Endometrium (tissue), 2 donors: Measurements from ENCODE around the gene ZNF521.
A peak's percentile ranks its signal among the peaks of the same experiment; 100 is the strongest.
"Not testable (repeated sequence)": the region's sequence is repeated elsewhere in the genome, so short reads cannot be mapped to it uniquely, and the experiment has no call there.

Experiments used
- FAIRE-seq: peaks from 2 replicates; lab custom pipeline; 2012; peaks lifted over from hg19 to GRCh38; lab: Jason Lieb, UNC
- donor health status: control.
- donor health status: control.

Gene ZNF521

DNA sequence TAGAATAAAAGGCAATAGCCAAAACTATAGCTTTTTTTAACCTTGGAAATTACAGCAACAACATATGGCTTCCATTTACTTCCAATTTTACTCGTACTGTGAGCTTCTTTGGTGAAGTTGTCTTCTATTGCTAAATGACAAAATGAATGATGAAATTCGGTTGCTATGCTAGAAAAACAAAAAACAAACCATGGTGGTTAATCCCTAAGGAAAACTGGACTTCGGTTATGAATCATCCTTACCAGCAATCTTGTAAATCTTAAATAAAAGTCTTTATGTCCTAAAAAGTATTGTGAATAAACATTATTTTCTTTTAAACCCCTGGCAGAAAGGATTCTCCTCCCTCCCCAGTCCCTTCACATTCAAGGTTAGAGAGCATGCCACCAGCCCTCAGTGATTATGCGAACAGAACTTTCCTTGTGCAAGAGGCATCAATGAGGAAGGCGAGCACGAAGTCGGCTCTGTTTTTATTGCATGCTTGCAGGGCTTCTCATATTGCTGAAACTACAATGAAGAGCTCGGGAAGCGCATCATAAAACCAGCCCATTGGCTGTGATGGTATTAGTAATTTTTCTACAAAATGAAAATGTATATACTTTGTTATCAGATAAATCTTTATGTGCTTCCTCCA, 62.9 kb downstream of the ZNF521 start:
- peak; percentile 85 for FAIRE-seq

DNA sequence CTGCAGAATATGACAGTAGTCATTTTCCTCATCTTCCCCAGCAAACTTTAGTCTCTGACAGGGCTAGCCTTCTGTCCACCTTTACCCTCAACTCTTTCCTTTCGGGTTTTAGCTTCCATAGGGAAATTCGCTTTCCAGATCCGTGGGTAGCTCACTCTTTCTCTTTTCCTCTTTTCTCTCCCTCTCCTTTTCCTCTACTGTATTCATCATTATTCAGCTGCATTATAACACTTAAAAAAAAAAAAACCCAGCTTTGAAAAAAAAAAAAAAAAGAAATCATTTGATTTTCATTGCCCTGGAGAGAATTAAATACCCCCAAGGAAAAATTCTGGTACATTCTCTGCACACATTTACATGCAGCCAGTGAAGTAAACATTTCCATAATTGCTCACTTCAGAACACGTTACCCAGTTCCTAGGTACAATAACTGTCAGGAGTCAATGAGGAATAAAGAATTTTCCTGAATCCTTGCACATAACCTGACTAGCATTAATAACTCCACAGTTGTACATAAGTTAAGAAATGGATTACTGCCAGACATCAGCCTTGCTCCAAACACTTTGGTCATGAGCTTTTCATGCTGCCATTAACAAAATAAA, 63.5 kb downstream of the ZNF521 start:
- FAIRE-seq = no peak

DNA sequence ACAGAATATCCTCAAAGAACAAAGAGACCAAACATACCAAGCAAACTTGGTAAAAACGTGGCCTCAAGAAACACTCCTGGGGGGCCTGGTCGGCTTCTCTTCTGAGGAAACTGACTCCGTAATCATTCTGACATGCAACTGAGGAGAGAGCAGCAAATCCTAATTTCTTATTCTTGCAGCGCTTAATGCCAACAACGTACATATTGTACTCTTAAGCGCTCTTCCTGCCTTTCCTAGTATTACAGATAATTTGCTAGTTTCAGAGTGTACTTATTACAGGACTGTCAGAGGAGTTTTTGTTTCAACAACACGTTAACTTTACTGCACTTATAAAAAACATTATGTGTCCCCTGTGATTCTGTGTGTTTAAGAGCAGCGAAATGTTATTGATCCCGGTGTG, 64.9 kb downstream of the ZNF521 start:
- no peak for FAIRE-seq

- no peak for FAIRE-seq
Measured at GRCh38 chr18:25284861-25285550, 67.0 kb downstream of the ZNF521 start.

DNA sequence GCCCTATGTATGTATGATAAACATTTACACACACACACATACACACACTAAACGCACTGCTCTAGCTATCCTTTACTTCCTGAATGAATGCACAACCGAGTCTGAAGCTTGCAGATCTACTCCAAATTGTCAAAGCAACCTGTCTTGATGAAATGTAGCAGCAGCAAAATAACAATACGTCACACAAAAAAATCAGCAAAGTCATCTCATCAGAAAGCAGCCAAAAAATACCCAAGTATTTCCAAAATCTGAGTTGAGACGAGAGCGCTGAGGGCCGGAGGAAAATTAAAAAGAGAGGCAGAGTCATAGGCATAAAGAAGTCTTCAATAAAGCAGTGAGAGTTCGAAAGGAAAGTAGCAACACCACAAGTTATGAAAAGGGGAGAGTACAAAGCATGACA, 67.7 kb downstream of the ZNF521 start:
- no peak for FAIRE-seq

DNA sequence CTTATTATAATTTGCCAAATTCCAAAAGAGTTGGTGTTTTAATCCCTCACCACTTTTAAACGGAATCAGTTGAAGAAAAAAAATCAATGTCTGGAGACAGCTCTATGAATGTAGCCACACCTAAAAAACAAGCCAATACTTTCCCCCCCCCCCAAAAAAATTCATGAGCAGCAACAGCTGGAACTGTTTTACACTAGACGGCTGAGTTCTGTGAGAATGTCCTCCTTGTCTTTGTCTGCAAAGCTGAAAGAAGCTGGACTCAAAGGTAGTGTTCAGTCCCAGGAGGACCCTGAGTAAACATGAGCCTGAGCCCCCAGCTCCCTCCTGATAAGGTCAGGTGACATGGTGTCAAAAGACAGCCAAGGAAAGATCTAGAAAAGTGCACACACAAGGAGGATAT, 68.2 kb downstream of the ZNF521 start:
- no peak for FAIRE-seq

- peak; percentile 51 for FAIRE-seq
Measured at GRCh38 chr18:25282896-25283703, 68.9 kb downstream of the ZNF521 start.

DNA sequence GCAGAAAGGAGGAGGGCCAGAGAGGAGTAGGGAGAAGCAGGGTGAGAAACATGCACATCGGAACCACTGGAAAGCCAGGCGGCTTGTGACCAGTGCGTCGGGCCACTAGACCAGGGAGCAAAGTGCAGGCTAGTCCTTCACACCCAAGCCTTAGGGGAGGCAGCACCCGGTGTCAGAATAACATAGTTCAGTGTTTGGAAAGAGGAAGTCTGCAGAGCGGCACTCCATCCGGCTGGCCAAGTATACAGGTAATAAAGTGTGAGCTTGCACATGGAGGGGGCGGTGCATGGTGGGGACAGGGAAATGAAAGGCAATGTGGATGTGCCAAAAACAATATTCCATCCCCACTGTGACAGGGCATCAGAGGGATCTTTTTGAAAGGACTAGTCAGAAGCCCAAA, 69.7 kb downstream of the ZNF521 start:
- no peak for FAIRE-seq

- no peak for FAIRE-seq
Measured at GRCh38 chr18:25281556-25281955, 70.4 kb downstream of the ZNF521 start.

DNA sequence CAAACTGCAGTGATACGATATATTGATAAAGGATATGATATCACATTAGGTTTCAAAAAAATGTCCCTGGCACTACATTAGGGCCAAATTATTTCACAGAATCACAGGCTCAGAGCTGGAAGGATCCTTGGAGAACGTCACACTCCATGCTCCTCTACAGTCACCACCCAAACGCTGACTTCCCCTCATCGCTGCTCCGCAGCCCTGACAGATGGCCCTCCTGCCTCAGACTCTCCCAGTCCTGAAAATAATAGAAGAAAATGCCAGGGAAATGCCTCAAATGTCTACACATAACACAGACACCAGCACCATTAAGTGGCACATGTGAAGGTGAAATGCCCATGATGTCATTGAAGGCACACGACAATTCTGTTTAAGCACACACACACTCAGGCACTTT, 72.0 kb downstream of the ZNF521 start:
- no peak for FAIRE-seq

DNA sequence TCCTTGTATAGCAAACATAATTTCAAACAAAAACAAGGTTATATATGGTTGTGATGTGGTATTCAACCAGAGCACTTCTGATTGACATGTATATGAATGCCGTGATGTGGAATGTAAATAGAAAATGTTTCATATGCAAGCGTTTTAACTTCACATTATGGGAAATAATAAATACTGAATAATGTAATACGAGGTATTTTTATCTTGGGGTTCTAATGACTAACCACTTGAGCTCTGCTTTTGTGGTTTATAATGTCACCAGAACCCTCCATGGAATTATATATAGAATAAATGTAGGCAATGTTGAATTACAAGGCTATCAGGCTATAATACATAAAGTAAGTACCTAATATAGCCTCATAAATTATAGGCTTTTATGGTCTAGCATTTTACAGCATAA, 72.4 kb downstream of the ZNF521 start:
- no peak for FAIRE-seq

GRCh38 chr18:25279133-25279532, 72.8 kb downstream of the ZNF521 start:
- FAIRE-seq = no peak

DNA sequence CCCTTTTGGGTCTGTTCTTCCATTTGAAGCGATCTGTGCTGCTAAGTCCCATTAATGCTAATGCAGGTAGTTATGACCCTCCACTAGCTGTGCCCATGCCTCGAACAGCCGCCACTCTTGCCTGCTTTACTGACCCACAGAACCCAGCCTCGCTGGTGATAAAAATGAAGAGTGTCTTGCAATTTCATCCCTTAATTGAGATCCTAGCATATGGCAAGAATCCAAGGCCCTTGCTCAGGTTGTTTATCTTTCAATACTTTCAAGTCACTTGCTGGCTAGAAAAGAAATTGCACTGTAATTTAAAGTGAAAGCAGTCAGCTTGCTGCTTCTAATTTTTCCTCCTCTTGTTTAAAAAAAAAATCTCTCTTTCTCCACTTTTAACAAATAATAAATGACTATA, 73.6 kb downstream of the ZNF521 start:
- no peak for FAIRE-seq

GRCh38 chr18:25275412-25276001, 76.5 kb downstream of the ZNF521 start:
- no peak for FAIRE-seq

- no peak for FAIRE-seq
Measured at GRCh38 chr18:25274926-25275325, 77.0 kb downstream of the ZNF521 start.

DNA sequence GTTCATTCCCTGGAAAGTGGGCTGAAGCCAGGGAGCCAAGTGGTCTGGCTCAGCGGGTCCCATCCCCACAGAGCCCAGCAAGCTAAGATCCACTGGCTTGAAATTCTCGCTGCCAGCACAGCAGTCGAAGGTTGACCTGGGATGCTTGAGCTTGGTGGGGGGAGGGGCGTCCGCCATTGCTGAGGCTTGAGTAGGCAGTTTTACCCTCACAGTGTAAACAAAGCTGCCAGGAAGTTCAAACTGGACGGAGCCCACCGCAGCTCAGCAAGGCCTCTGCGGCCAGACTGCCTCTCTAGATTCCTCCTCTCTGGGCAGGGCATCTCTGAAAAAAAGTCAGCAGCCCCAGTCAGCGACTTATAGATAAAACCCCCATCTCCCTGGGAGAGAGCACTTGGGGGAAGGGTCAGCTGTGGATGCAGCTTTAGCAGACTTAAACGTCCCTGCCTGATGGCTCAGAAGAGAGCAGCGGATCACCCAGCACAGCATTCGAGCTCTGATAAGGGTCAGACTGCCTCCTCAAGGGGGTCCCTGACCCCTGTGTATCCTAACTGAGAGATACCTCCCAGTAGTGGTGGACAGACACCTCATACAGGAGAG, 84.9 kb downstream of the ZNF521 start:
- FAIRE-seq = not testable (repeated sequence)

GRCh38 chr18:25262920-25263319, 89.0 kb downstream of the ZNF521 start:
- no peak for FAIRE-seq

- no peak for FAIRE-seq
Measured at GRCh38 chr18:25261768-25262167, 90.2 kb downstream of the ZNF521 start.

DNA sequence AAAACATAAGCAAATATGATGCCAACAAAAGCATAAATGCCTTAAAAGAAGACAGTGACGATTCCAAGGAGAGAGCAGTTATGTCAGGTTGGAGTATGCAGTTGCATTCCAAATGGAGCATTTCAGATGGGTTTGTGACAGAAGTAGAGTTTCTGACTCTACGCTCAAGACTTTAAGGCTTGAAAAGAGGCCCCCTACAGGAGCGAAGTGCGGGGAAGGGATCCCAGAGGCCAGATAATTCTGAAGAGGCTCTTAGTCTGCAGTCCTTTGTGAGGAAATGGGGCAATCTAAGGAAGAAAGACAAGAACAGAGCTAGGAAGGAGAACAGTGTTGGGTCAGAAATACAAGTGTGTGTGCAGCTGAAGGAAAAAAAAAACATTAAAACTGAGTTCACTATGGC, 95.5 kb downstream of the ZNF521 start:
- no peak for FAIRE-seq

DNA sequence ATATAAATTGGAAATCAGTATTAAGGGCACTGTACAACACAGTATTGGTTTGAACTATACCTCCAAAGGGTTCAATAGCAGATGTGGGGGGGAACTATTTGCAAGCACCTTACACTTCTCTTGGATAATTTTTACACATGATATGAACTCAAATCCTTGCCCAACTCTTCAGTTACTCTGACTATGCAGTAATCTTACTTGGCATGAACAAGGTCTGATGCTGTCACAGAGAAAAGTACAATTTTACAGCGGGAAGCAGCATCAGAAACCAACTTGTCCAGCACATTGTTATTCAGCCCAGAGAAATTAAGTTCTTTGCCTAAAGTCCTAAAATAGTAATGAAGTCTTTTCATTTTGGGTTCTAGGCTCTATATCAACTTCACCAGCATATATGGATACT, 98.2 kb downstream of the ZNF521 start:
- no peak for FAIRE-seq

DNA sequence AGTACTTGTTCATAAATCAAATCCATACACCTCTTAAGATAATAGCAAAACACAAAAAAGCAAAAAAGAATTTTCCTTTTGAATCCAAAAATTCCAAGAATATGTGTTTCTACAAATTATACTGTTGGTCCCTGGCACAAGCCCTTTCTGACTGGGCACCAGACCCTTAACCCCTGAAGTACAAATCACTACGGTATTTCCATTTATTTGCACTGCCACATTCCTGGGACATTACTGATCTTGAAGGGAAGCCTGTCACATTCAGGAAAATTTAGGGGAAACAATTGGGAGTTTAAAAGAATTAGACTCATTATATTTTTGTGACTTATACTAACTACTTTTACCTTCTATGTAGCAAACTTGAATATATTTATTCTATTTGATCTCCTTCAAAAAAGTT, 98.8 kb downstream of the ZNF521 start:
- no peak for FAIRE-seq

- FAIRE-seq = no peak
Measured at GRCh38 chr18:25251068-25251467, 100.9 kb downstream of the ZNF521 start.
